NCI-H2171 treated with DMSO at 0.1 percent for 48 hours (cell line): ENCODE measurements around the gene CCDC88A.
A peak's percentile ranks its signal among the peaks of the same experiment; 100 is the strongest.
"Not testable (repeated sequence)": the region's sequence is repeated elsewhere in the genome, so short reads cannot be mapped to it uniquely, and the experiment has no call there.

Experiments used
- DNase-seq: peaks from one replicate; lab custom pipeline; 2025; lab: John Stamatoyannopoulos, UW

Gene CCDC88A

DNA sequence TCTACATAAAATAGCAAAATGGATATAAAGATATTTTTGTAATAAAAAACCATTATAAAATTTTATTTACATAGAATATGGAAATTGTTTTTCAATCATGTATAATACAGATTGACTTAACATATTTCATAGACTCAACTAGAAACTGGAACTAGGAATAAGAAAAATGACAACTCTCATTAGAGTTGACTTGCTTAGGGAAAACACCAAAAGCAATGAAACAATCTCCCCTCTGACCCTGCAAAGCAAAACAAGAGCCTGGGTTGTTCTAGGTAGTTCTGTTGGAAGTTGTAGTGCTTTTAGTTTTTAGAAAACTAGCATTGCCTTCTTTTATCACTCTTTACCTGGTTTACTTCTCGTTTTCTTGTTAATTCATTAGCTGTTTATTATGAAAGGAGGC is 118.4 kb downstream of the CCDC88A start:
- no peak for DNase-seq

DNA sequence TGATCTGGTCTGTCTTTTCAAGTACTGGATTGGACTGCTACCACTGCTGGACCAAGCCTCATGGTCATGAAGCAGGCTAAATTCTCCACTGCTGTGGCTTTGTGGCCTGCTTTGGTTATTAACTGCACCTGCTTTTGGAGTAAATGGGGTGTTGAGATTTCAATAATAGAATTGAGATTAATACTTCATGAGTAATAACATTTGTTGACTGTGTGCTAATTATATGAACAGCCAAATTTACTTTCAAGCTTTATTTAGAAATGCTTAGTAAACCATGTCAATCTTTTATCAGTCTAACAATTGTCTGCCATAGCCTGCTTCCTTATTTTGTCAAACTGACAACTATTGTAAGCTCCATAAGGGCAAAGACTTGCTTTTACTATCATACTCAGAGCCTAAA is 123.3 kb downstream of the CCDC88A start:
- DNase-seq, result no peak

DNA sequence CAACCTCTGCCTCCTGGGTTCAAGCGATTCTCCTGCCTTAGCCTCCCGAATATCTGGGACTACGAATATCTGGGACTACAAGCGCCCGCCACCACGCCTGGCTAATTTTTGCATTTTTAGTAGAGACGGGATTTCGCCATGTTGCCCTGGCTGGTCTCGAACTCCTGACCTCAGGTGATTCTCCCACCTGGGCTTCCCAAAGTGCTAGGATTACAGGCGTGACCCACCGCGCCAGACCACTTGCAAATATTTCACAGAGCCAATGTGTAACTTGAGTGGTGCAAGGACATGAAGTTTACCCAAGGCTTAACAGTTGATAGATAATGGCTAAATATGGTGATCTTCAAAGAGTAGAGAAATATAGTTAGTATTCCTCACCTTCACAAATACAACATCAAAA is 136.6 kb downstream of the CCDC88A start:
- DNase-seq, result no peak

GRCh38 chr2:55282110-55282917 is 137.3 kb downstream of the CCDC88A start:
- DNase-seq, result peak; percentile 88

- not testable (repeated sequence) for DNase-seq
Observed at GRCh38 chr2:55280851-55281546, 138.7 kb downstream of the CCDC88A start.

DNA sequence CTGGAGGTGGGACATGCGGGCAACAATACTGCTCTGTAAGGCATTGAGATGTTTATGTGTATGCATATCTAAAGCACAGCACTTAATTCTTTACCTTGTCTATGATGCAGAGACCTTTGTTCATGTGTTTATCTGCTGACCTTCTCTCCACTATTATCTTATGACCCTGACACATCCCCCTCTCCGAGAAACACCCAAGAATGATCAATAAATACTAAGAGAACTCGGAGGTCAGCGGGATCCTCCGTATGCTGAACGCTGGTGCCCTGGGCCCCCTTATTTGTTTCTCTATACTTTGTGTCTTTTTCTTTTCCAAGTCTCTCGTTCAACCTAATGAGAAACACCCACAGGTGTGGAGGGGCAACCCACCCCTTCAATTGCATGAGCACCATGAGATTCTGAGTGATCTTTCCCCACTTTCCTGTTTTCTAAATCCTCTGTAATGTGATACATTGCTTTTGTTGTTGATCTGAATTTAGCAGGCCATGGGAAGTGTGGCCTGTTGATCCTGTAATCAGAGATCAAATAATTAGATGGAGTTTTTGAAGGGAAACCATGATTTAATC is 139.7 kb downstream of the CCDC88A start:
- DNase-seq, result not testable (repeated sequence)

DNA sequence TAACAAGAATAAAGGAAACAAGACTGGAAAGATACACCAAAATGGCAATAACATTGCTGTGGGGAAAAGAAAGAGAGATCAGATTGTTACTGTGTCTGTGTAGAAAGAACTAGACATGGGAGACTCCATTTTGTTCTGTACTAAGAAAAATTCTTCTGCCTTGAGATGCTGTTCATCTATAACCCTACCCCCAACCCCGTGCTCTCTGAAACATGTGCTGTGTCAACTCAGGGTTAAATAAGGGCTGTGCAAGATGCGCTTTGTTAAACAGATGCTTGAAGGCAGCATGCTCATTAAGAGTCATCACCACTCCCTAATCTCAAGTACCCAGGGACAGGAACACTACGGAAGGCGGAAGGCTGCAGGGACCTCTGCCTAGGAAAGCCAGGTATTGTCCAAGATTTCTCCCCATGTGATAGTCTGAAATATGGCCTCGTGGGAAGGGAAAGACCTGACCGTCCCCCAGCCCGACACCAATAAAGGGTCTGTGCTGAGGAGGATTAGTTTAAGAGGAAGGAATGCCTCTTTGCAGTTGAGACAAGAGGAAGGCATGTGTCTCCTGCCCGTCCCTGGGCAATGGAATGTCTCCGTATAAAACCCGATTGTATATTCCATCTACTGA is 140.3 kb downstream of the CCDC88A start:
- not testable (repeated sequence) for DNase-seq

DNA sequence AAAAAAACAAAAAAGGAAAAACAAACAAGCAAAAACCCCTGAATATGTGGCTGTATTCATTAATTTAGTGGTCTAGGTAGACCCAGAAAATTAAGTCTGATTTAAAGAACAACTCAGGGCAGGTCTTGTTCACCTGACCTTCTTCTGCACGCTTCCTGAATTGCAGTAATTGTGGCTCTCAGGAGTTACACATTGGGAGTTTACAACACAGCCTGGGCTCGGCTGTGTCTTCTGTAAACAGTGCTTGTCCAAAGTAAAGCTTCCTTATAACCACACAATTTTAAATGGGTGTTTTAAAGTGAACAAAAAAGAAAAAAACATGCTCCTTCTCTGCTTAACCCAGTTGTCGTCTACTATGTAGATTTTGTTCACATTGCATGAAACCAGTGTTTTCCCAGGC is 142.3 kb downstream of the CCDC88A start:
- DNase-seq, result no peak

DNA sequence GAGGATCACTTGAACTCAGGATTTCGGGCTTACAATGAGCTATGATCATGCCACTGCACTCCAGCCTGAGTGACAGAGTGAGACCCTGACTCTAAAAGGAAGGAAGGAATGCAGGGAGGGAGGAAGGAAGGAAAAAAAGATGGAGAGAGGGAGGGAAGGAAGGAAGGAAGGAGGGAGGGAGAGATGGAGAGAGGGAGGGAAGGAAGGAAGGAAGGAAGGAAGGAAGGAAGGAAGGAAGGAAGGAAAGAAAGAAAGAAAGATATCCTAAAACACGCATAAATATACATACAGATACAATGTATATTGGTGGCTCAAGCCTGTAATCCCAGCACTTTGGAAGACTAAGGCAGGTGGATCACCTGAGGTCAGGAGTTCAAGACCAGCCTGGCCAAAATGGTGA is 145.3 kb downstream of the CCDC88A start:
- DNase-seq, result not testable (repeated sequence)

GRCh38 chr2:55269645-55269990 is 150.0 kb downstream of the CCDC88A start:
- DNase-seq, result no peak

- DNase-seq, result peak; percentile 95
Observed at GRCh38 chr2:55268907-55269644, 150.6 kb downstream of the CCDC88A start, which contains the start of gene MTIF2. MTIF2 (minus strand) TSS chr2:55269231; CDS start chr2:55263858, 5,373 bp downstream.

GRCh38 chr2:55268288-55268906 is 151.3 kb downstream of the CCDC88A start:
- peak; percentile 67 for DNase-seq

DNA sequence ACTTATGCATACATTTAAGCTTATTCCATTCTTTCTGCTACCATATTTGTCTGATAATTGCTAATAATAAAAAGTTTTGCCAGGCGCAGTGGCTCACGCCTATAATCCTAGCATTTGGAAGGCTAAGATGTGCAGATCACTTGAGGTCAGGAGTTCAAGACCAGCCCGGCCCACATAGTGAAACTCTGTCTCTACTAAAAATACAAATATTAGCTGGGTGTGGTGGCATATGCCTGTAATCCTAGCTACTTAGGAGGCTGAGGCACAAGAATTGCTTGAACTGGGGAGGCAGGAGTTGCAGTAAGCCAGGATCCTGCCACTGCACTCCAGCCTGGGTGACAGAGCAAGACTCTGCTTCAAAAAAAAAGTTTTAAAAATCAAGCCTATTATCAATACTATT is 160.1 kb downstream of the CCDC88A start:
- DNase-seq, result not testable (repeated sequence)

DNA sequence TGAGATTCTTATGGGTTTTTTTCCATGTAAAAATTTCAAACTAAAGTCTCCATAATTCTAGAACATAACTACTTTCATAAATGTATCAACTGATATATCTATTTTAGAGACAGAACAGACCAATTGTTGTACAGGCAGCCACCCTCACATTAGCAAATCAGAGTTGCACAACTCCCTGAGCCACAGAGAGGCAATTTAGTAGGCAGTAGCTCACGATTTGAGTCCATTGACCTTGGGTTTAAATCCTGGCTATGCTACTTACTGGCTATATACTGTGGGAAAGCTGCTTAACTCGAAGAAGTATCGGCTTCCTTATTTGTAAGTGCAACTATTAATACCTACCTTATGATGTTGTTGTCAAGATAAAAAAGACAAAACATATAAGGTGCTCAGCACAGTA is 166.8 kb downstream of the CCDC88A start:
- DNase-seq, result no peak

GRCh38 chr2:55247025-55247424 is 172.6 kb downstream of the CCDC88A start:
- DNase-seq, result no peak

DNA sequence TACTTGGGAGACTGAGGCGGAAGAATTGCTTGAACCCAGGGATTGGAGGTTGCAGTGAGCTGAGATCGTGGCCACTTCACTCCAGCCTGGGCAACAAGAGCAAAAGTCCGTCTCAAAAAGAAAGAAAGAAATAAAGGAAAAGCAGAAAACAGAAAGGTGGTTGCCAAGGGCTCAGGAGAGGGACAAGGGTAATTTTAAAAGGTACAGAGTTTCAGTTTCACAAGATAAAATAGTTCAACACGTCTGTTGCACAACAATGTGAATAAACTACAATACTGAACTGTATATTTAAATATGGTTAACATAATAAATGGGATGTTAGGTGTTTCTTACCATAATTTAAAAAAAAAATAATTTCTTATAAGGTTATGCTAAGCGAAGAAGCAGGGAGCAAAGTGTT is 174.2 kb downstream of the CCDC88A start:
- no peak for DNase-seq

DNA sequence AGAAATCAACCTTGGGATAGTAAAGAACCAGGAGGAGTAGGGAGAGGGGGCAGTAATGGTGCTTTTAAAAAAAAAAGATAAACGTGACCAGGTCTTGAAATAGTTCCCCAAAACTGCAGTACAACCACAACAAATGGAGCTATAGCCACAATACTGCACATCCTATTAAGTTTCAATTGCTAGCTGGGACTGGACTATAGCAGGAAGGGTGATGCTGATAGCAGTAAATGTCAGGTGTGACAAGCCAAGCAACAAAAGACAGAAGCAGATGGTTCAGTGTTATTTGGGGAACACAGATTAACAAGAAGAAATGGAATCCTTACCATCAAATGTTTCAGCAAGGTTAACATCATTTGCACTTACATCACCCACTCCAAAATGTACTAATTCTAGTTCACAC is 177.0 kb downstream of the CCDC88A start:
- DNase-seq, result peak; percentile 10

DNA sequence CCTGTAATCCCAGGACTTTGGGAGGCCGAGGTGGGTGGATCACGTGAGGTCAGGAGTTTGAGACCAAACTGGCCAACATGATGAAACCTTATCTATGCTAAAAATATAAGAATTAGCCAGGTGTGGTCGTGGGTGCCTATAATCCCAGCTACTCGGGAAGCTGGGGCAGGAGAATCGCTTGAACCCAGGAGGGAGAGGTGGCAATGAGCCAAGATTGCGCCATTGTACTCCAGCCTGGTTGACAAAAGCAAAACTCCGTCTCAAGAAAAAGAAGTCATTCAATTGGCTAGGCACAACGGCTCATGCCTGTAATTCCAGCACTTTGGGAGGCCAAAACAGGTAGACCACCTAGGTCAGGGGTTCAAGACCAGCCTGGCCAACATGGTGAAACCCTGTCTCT is 178.1 kb downstream of the CCDC88A start:
- not testable (repeated sequence) for DNase-seq

- no peak for DNase-seq
Observed at GRCh38 chr2:55239656-55240222, 179.9 kb downstream of the CCDC88A start.
